Midbrain (tissue), 1 donor: ENCODE results near the gene PCNT.

ENCODE experiments used
- DNase-seq: peaks from one replicate; lab custom pipeline; 2025; lab: John Stamatoyannopoulos, UW

PCNT gene

DNA sequence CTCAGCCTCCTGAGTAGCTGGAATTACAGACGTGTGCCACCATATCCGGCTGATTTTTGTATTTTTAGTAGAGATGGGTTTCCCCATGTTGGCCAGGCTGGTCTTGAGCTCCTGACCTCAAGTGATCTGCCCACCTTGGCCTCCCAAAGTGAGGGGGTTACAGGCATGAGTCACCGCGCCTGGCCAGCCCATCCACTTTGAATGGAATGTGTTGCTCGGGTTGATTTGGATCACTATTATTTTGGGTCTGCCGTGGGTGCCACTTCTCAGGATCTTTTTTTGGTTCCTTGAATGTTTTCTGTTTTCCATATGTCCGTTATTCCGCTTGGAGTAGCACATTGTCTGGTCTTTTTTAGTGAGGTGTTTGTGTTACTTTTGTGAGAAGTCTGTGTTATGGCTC, 17.0 kb downstream of the PCNT start:
- no peak for DNase-seq

- no peak for DNase-seq
Observed at GRCh38 chr21:46344219-46344915, 20.4 kb downstream of the PCNT start.

GRCh38 chr21:46345861-46346260, 21.9 kb downstream of the PCNT start:
- no peak for DNase-seq

DNA sequence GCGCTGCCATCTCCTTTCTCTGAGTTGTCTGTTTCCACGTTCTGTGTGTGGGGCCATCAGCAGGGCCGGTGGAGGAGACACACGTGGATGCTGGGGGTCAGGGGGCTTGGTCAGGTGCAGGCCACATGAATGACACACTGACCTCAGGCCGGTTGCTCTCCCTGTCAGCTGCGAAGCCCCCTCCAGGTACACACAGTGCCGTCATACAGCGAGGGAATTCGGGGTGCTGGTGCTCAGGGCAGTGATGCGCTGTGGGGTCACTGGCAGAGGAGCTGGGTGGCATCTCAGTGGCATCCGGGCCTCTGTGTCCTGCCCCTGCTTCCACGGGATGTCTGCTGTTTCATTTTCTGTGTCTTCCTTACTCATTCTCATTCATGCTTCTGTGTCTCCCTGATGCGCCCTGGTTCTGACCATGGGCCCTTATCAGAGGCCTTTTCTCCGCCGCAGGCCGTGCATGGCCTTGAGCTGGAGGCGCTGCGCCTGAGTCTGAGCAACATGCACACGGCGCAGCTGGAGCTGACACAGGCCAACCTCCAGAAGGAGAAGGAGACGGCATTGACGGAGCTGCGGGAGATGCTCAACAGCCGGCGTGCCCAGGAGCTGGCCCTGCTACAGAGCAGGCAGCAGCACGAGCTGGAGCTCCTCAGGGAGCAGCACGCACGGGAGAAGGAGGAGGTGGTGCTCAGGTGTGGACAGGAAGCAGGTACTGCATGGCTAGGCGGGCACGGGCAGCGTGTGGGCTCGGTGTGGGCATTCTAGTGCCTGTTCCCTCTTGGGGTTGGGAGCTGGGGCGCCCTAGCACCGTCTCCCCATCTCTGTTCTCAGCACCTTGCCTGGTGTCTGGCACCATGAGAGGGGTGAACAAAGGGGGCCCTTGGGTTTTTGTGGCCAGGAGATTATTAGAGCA, 22.6 kb downstream of the PCNT start:
- DNase-seq: no peak

DNA sequence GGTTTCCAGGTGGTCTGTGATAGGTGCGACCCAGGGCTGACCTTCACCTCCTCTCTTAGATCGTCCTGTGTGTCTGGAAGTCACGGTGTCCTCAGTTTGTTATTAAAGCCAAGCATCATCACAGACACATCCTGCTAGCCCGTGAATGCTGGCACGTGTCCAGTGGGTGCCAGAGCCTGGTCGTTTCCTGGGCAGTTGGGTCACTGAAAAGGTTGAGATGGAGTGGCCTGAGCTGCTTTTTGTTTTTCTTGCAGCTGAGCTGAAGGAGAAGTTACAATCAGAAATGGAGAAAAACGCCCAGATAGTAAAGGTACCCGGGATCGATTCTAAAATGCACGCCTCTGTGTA, 23.2 kb downstream of the PCNT start:
- DNase-seq: no peak

GRCh38 chr21:46347791-46348381, 23.9 kb downstream of the PCNT start:
- no peak for DNase-seq

- no peak for DNase-seq
Observed at GRCh38 chr21:46349134-46349760, 25.3 kb downstream of the PCNT start.

GRCh38 chr21:46350571-46350970, 26.6 kb downstream of the PCNT start:
- no peak for DNase-seq

DNA sequence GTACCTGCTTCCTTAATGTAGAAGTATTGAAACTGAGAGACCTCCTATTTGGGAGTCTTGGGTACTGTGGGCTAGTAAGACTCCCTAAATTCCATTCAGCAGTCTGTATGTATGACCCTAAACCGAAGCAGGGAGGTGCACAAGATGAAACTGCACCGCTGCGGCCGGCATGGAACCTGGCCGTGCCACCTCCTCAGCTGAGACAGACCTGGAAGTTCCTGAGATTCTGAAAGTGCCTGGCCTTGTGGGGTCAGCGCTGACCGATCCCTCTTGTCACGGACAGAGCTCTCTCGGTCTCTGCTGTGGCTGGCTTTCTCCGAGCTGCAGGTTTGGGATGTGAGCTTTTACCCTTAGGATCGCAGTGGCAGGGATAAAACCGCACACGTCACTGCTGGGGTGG, 27.0 kb downstream of the PCNT start:
- DNase-seq: no peak

DNA sequence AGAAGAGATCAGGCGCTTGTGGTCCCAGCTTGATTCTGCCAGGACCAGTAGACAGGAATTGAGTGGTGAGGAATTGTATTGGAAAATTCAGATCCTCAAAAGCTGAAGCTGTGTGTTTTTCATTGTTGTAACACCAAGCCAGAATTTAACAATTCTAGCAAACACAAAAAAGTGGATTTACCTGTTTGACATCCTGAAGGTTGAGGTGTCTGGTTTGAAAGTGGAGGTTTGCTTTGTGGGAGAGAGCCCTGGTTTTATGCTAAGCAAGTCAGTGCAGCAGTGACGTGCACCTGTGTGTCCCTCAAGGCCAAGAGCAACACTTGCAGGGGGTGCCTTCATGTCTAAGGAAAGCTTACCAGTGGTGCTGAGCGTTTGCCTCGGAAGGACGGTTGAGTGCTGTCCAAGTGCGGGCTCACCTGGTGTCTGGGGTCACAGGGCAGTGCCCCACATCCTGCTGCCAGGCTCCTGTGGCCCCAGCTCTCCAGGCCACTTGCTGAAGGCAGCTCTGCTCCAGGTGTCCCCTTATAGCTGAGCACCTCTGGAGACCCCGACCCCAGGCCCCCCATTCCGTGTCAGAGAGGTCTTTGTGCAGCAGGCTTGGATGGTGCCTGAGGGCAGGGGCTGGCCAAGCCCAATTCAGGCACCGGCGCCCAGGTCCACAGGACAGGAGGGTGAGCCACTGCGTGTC, 27.7 kb downstream of the PCNT start:
- DNase-seq: no peak

GRCh38 chr21:46352164-46352515, 28.2 kb downstream of the PCNT start:
- DNase-seq: no peak

GRCh38 chr21:46352913-46353312, 29.0 kb downstream of the PCNT start:
- DNase-seq: no peak

DNA sequence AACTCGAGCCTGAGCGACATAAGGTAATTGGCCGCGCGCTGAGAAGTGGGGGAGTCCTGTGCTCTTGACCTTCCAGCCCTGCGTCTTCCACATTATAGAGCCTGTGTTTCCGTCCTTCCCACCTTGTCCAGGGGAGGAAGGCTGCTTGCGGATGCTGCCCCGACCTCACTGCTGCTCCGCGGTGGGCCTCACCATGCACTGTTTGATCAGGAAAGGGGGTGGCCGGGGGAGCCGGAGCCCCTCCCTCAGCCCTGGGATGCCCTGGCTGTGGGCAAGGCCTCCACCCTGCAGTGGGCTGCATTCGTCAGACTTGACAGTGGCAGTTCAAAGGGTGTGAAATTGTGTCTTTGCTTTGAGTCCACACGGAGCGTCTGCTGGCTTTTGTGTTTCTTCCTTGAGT, 30.1 kb downstream of the PCNT start:
- no peak for DNase-seq

DNA sequence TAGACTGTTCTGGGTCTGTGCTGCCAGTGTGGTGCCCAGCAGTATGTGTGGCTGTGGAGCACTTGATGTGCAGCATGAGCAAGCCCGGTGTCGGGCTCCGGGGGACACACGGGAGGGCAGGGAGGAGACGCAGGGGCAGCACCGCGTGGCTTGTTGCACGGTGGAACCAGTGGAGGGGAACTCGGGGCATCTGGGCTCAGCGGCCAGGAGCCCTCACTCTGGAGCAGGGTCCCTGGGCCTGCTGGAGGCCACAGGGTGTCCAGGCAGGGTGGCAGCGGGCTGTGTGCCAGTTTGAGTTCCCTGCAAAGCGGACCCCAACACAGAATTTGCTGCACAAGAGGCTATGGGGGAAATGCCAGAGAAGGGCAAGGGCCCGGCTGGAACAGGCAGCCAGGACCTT, 30.6 kb downstream of the PCNT start:
- no peak for DNase-seq

- no peak for DNase-seq
Observed at GRCh38 chr21:46355161-46356004, 31.4 kb downstream of the PCNT start.

GRCh38 chr21:46356005-46356338, 32.0 kb downstream of the PCNT start:
- DNase-seq: no peak

DNA sequence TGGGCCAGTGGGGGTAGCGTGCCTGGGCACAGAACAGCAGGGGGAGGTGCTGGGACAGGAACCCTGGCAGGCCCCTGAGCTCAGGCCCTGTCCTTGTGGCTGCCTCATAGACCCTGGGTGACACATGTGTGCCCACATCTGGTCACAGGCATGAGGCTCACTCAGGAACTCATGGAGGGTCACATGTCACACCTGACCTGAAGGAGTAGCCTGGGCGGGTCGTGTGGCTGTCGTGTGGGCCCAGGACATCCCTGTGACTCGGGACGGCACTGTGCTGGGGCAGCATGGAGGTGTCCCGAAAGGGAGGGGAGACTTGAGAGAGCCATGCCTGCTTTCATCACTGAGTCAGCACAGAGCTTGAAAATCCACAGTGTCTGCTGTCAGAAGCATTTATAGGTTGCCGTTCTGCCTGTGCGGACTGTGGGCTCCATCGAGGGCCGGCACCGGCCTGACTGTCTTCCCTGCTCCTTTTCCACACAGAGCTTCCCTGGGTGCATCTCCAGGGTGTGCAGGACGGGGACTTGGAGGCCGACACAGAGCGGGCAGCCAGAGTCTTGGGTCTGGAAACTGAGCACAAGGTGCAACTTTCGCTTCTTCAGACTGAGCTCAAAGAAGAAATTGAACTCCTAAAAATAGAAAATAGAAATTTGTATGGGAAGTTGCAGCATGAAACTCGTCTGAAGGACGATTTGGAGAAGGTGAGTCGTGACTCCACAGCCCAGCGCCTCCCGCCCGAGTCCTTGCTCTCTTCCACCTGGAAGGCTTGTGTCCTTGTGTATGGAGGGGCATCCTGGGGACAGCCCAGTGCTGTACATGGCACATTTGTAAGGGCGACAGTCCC, 32.8 kb downstream of the PCNT start:
- DNase-seq: no peak

GRCh38 chr21:46357335-46357604, 33.3 kb downstream of the PCNT start:
- DNase-seq: no peak

DNA sequence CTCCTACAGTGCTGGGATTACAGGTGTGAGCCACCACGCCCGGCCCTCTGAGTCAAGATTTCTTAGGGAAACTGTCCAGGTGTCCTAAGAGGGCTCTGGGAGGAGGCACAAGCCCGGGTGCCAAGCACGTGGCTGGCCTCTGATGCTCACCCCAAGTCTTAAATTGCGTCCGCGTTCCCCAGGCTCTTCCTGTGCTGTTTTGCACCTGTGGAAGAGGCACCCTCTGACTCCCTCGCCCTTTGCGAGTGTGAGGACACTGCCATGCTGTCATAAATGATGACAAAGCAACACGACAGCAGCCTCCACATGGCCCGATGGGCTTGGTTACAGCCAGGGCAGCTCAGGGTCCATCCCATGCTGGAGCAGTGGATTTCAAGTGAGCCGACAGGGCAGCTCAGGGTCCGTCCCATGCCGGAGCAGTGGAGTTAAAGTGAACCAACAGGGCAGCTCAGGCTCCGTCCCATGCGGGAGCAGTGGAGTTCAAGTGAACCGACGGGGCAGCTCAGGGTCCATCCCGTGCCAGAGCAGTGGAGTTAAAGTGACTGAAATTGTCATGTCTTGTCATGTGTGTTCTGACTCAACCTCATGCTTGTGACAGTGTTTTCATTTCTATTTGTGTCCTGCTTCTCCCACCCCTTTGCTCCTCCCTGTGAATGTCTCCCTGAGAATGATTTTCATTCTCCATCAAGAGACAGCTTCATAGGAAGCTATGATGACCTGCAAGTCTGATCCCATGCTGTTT, 33.9 kb downstream of the PCNT start:
- DNase-seq: no peak

DNA sequence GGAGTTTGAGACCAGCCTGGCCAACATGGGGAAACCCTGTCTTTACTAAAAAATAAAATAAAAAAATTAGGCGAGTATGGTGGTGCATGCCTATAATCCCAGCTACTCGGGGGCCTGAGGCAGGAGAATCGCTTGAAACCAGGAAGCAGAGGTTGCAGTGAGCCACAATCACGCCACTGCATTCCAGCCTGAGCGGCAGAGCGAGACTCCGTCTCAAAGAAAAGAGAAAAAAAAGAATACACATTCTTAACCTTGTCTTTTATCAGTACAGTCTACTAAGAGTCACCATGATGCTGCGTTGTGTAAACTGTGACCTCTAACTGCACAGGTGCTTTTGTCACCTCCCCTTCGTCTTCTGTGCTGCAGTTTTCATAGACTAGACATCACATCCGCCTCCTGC, 37.2 kb downstream of the PCNT start:
- no peak for DNase-seq
